C4-2B (cell line): ENCODE results near the gene FCGBP.

Experiments
- ZFX ChIP-seq: fragments of 450-650 bp; IDR thresholded peaks from 2 replicates; pipeline ENCODE4 v1.6.1; 2017
- TF ChIP-seq, protein P1 (sequence below): fragments of 450-650 bp; conservative IDR thresholded peaks from 2 replicates; pipeline ENCODE4 v1.5.1; 2017; ENCODE audit warnings: mild to moderate bottlenecking

DNA sequence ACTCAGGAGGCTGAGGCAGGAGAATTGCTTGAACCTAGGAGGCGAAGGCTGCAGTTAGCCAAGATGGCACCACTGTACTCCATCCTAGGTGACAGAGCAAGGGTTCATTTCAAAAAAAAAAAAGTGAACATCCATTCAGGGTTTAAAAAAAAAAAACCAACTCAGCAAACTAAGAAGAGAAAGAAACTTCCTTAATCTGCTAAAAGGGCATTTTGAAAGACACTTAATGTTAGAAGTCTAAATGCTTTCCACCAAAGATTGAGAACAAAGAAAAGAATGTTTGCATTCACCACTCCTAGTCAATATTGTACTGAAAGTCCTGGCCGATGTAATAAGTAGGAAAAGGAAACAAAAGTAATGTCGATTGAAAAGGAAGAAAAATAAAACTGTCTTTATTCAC is 29.5 kb upstream of the FCGBP start:
- TF ChIP-seq, protein P1, sequence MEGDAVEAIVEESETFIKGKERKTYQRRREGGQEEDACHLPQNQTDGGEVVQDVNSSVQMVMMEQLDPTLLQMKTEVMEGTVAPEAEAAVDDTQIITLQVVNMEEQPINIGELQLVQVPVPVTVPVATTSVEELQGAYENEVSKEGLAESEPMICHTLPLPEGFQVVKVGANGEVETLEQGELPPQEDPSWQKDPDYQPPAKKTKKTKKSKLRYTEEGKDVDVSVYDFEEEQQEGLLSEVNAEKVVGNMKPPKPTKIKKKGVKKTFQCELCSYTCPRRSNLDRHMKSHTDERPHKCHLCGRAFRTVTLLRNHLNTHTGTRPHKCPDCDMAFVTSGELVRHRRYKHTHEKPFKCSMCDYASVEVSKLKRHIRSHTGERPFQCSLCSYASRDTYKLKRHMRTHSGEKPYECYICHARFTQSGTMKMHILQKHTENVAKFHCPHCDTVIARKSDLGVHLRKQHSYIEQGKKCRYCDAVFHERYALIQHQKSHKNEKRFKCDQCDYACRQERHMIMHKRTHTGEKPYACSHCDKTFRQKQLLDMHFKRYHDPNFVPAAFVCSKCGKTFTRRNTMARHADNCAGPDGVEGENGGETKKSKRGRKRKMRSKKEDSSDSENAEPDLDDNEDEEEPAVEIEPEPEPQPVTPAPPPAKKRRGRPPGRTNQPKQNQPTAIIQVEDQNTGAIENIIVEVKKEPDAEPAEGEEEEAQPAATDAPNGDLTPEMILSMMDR = no peak
- TF ChIP-seq ZFX = no peak
